Neural crest cell (in vitro differentiated cells): ENCODE measurements around the gene RNF121. TPM values are rescaled to one million over a fixed set of nuclear protein-coding genes. Genes with fewer than 3 reads are reported as not detected.
A peak's percentile ranks its signal among the peaks of the same experiment; 100 is the strongest.

Experiments
- DNase-seq: peaks from one replicate; pipeline ENCODE4 v3.0.0; 2021; ENCODE audit warnings: low read depth, mixed read lengths, low spot score
- H3K27ac Mint-ChIP-seq: one replicate; pipeline ENCODE4 v1.8.0; 2021; ENCODE audit warnings: mild to moderate bottlenecking, mixed read lengths; ENCODE audit not compliant: unreplicated experiment
- H3K27me3 Mint-ChIP-seq: 2 replicates; pipeline ENCODE4 v1.8.0; 2021; ENCODE audit warnings: low read depth, mild to moderate bottlenecking, mixed read lengths
- H3K36me3 Mint-ChIP-seq: 2 replicates; pipeline ENCODE4 v1.8.0; 2021; ENCODE audit warnings: low read depth, mild to moderate bottlenecking, mixed read lengths
- H3K4me1 Mint-ChIP-seq: 2 replicates; pipeline ENCODE4 v1.8.0; 2021; ENCODE audit warnings: mixed read lengths
- H3K4me3 Mint-ChIP-seq: one replicate; pipeline ENCODE4 v1.8.0; 2021; ENCODE audit warnings: mild to moderate bottlenecking, mixed read lengths
- H3K9me3 Mint-ChIP-seq: 2 replicates; pipeline ENCODE4 v1.8.0; 2021; ENCODE audit warnings: mixed read lengths
- CTCF ChIP-seq: fragments of 200-600 bp; sonication (generic); conservative IDR thresholded peaks from 2 replicates; pipeline ENCODE4 v1.5.0; 2021; ENCODE audit warnings: antibody characterized with exemption, mild to moderate bottlenecking
- total RNA-seq: library from RNA; stranded (reverse); gene quantifications from 2 replicates; pipeline ENCODE4 v1.2.1, GENCODE V29; 2021

The RNF121 gene
- total RNA-seq, 1 donor from 2014 or later: 48.8 TPM

GRCh38 chr11:71930556-71931244 lies 1.9 kb downstream of the RNF121 start:
- peaks cover 38% of the 10 kb centered on the region for H3K4me1 Mint-ChIP-seq
- H3K9me3 Mint-ChIP-seq: no peaks in the 10 kb centered on the region
- no peaks in the 10 kb centered on the region for H3K27me3 Mint-ChIP-seq
- H3K36me3 Mint-ChIP-seq: no peaks in the 10 kb centered on the region
- peak overlapping the region; percentile 97 for H3K4me3 Mint-ChIP-seq
- no peak for DNase-seq
- no peak for TF ChIP-seq CTCF
- H3K27ac Mint-ChIP-seq: no peak overlapping the region

GRCh38 chr11:71931245-71931602 lies 2.4 kb downstream of the RNF121 start:
- no peak overlapping the region for H3K27ac Mint-ChIP-seq
- H3K27me3 Mint-ChIP-seq: no peaks in the 10 kb centered on the region
- no peak for DNase-seq
- no peak for TF ChIP-seq CTCF
- H3K4me1 Mint-ChIP-seq: peaks cover 38% of the 10 kb centered on the region
- H3K4me3 Mint-ChIP-seq: peak overlapping the region; percentile 97
- no peaks in the 10 kb centered on the region for H3K36me3 Mint-ChIP-seq
- H3K9me3 Mint-ChIP-seq: no peaks in the 10 kb centered on the region

- Mint-ChIP-seq H3K4me3 (peak overlapping the region; percentile 8), H3K27me3 (no peaks in the 10 kb centered on the region), H3K9me3 (no peaks in the 10 kb centered on the region), H3K4me1 (peaks cover 28% of the 10 kb centered on the region), H3K27ac (no peak overlapping the region), H3K36me3 (no peaks in the 10 kb centered on the region)
- no peak for TF ChIP-seq CTCF
- no peak for DNase-seq
These were observed 4.5 kb downstream of the RNF121 start for GRCh38 chr11:71933141-71933933.

- no peak for TF ChIP-seq CTCF
- DNase-seq: no peak
- Mint-ChIP-seq H3K27me3 (no peaks in the 10 kb centered on the region), H3K27ac (no peak overlapping the region), H3K4me1 (peaks cover 19% of the 10 kb centered on the region), H3K36me3 (no peaks in the 10 kb centered on the region), H3K4me3 (no peak overlapping the region), H3K9me3 (no peaks in the 10 kb centered on the region)
These were observed 5.4 kb downstream of the RNF121 start for GRCh38 chr11:71934213-71934612.

GRCh38 chr11:71935338-71935925 lies 6.6 kb downstream of the RNF121 start:
- no peak for TF ChIP-seq CTCF
- no peaks in the 10 kb centered on the region for H3K36me3 Mint-ChIP-seq
- H3K4me3 Mint-ChIP-seq: no peak overlapping the region
- no peak for DNase-seq
- H3K9me3 Mint-ChIP-seq: no peaks in the 10 kb centered on the region
- no peak overlapping the region for H3K27ac Mint-ChIP-seq
- no peaks in the 10 kb centered on the region for H3K27me3 Mint-ChIP-seq
- H3K4me1 Mint-ChIP-seq: peaks cover 7% of the 10 kb centered on the region
